Activated T-cell treated with anti-CD3 and anti-CD28 coated beads, Interleukin-2, amount 50 U/mL, for 4 hours (primary cell): ENCODE data around the gene MZT2B. TPM values are rescaled to one million over a fixed set of nuclear protein-coding genes. Genes with fewer than 3 reads are reported as not detected.
"Not testable (repeated sequence)": the region's sequence is repeated elsewhere in the genome, so short reads cannot be mapped to it uniquely, and the experiment has no call there.

Experiments
- ATAC-seq, 2 donors: fragments of 200-7000 bp; cut with Tn5 transposase; one replicate each; pipeline ENCODE4 v1.10.0; 2021
- DNase-seq: peaks from one replicate; pipeline ENCODE4 v3.0.0-alpha.2; 2020
- H3K27me3 Mint-ChIP-seq: one replicate; pipeline ENCODE4 v1.8.0; 2021; ENCODE audit warnings: low read depth, mixed read lengths
- H3K36me3 Mint-ChIP-seq: one replicate; pipeline ENCODE4 v1.8.0; 2022; ENCODE audit warnings: mixed read lengths; ENCODE audit not compliant: insufficient read depth
- H3K4me1 Mint-ChIP-seq: one replicate; pipeline ENCODE4 v1.8.0; 2021; ENCODE audit warnings: low read depth, mixed read lengths
- H3K4me3 Mint-ChIP-seq: one replicate; pipeline ENCODE4 v1.8.0; 2021; ENCODE audit warnings: mild to moderate bottlenecking, moderate library complexity, mixed read lengths
- H3K9me3 Mint-ChIP-seq: one replicate; pipeline ENCODE4 v1.8.0; 2021; ENCODE audit warnings: mixed read lengths
- total RNA-seq, 3 donors: library from RNA; stranded (reverse); gene quantifications; one replicate each; pipeline ENCODE4 v1.2.1, GENCODE V29; 2021

Gene MZT2B
- total RNA-seq: 100 to 1,000 TPM; 263 to 292 (median 276) TPM

- DNase-seq: peak; percentile 87
- not testable (repeated sequence) for H3K27me3 Mint-ChIP-seq, H3K9me3 Mint-ChIP-seq, H3K36me3 Mint-ChIP-seq
- Mint-ChIP-seq H3K4me3 (peak within 1 kb of the TSS; percentile 93), H3K4me1 (peaks cover 18% of the 10 kb centered on the region)
- peak; percentile 87 for ATAC-seq
Measured at GRCh38 chr2:130181880-130182682, at the start of gene MZT2B. Gene MZT2B, plus strand, starts transcription at chr2:130182262. Its CDS starts 21 bp downstream, at chr2:130182283.

- ATAC-seq: no peak
- Mint-ChIP-seq H3K27me3 (no peaks in the 10 kb centered on the region), H3K4me3 (no peak overlapping the region), H3K36me3 (no peaks in the 10 kb centered on the region), H3K9me3 (no peaks in the 10 kb centered on the region), H3K4me1 (no peaks in the 10 kb centered on the region)
- no peak for DNase-seq
Measured at GRCh38 chr2:130135692-130136541, 46.1 kb upstream of the MZT2B start.

GRCh38 chr2:130136546-130136945 is 45.5 kb upstream of the MZT2B start:
- DNase-seq, H3K4me1 Mint-ChIP-seq, H3K4me3 Mint-ChIP-seq, H3K9me3 Mint-ChIP-seq, H3K27me3 Mint-ChIP-seq, H3K36me3 Mint-ChIP-seq, ATAC-seq: not testable (repeated sequence)

GRCh38 chr2:130137118-130137517 is 44.9 kb upstream of the MZT2B start:
- ATAC-seq, DNase-seq, H3K36me3 Mint-ChIP-seq, H3K4me3 Mint-ChIP-seq, H3K9me3 Mint-ChIP-seq, H3K27me3 Mint-ChIP-seq, H3K4me1 Mint-ChIP-seq: not testable (repeated sequence)

- H3K36me3 Mint-ChIP-seq, DNase-seq, H3K4me1 Mint-ChIP-seq, H3K4me3 Mint-ChIP-seq, ATAC-seq, H3K27me3 Mint-ChIP-seq, H3K9me3 Mint-ChIP-seq: not testable (repeated sequence)
Measured at GRCh38 chr2:130138326-130138725, 43.7 kb upstream of the MZT2B start.

- DNase-seq, H3K4me1 Mint-ChIP-seq, H3K27me3 Mint-ChIP-seq, H3K36me3 Mint-ChIP-seq, ATAC-seq, H3K9me3 Mint-ChIP-seq, H3K4me3 Mint-ChIP-seq: not testable (repeated sequence)
Measured at GRCh38 chr2:130138841-130139251, 43.2 kb upstream of the MZT2B start.

- not testable (repeated sequence) for DNase-seq, H3K27me3 Mint-ChIP-seq, H3K36me3 Mint-ChIP-seq, H3K4me3 Mint-ChIP-seq, H3K4me1 Mint-ChIP-seq, H3K9me3 Mint-ChIP-seq, ATAC-seq
Measured at GRCh38 chr2:130139331-130140280, 42.5 kb upstream of the MZT2B start.

GRCh38 chr2:130140516-130140915 is 41.5 kb upstream of the MZT2B start:
- not testable (repeated sequence) for DNase-seq, H3K4me1 Mint-ChIP-seq, ATAC-seq, H3K9me3 Mint-ChIP-seq, H3K4me3 Mint-ChIP-seq, H3K36me3 Mint-ChIP-seq
- H3K27me3 Mint-ChIP-seq: peaks cover 10% of the 10 kb centered on the region

- not testable (repeated sequence) for H3K4me3 Mint-ChIP-seq, DNase-seq, H3K4me1 Mint-ChIP-seq, H3K9me3 Mint-ChIP-seq, H3K36me3 Mint-ChIP-seq, ATAC-seq
- H3K27me3 Mint-ChIP-seq: peaks cover 10% of the 10 kb centered on the region
Measured at GRCh38 chr2:130141002-130141401, 41.1 kb upstream of the MZT2B start.

GRCh38 chr2:130141645-130142370 is 40.3 kb upstream of the MZT2B start:
- not testable (repeated sequence) for H3K9me3 Mint-ChIP-seq, DNase-seq, H3K4me1 Mint-ChIP-seq, H3K36me3 Mint-ChIP-seq, H3K4me3 Mint-ChIP-seq, ATAC-seq
- peaks cover 10% of the 10 kb centered on the region for H3K27me3 Mint-ChIP-seq

- not testable (repeated sequence) for H3K4me1 Mint-ChIP-seq, H3K9me3 Mint-ChIP-seq, H3K36me3 Mint-ChIP-seq, DNase-seq, ATAC-seq, H3K4me3 Mint-ChIP-seq
- peaks cover 10% of the 10 kb centered on the region for H3K27me3 Mint-ChIP-seq
Measured at GRCh38 chr2:130142396-130143265, 39.4 kb upstream of the MZT2B start.

- H3K4me1 Mint-ChIP-seq, ATAC-seq, DNase-seq, H3K36me3 Mint-ChIP-seq, H3K9me3 Mint-ChIP-seq: not testable (repeated sequence)
- Mint-ChIP-seq H3K27me3 (peaks cover 10% of the 10 kb centered on the region), H3K4me3 (peak overlapping the region; percentile 66)
Measured at GRCh38 chr2:130143266-130144039, 38.6 kb upstream of the MZT2B start.
